Measurements from ENCODE around the gene PI16.

PI16 gene

GRCh38 chr6:36955136-36955535, 598 bp downstream of the PI16 start:
- Histone ChIP-seq H2AFZ (ENCODE audit: insufficient read depth, low read length, poor library complexity) (no peak overlapping the region), H3K27me3 (ENCODE audit: insufficient read depth, low read length) (no peaks in the 10 kb centered on the region), H2BK5ac (ENCODE audit: low read depth, low read length, poor library complexity) (no peak overlapping the region), H3K4me1 (ENCODE audit: control insufficient read depth in 1 of 2, insufficient read depth in 2 of 2, low read length in 2 of 2) (no peaks in the 10 kb centered on the region), H3K36me3 (ENCODE audit: control insufficient read depth in 1 of 2, insufficient read depth in 2 of 2, low read length in 2 of 2) (no peaks in the 10 kb centered on the region), H2AK5ac (ENCODE audit: low read length) (no peak overlapping the region), H3K23ac (ENCODE audit: low read length) (no peak overlapping the region), H3K9ac (ENCODE audit: low read length) (no peak overlapping the region), H3K14ac (ENCODE audit: low read length) (no peak overlapping the region), H4K8ac (ENCODE audit: low read depth, low read length) (no peak overlapping the region), H3K4ac (ENCODE audit: low read depth, low read length) (no peak overlapping the region), H3K9me3 (ENCODE audit: insufficient read depth, low read depth, low read length) (no peaks in the 10 kb centered on the region), H3K4me3 (ENCODE audit: low read depth, low read length) (no peak overlapping the region), H4K12ac (ENCODE audit: low read depth, low read length) (no peak overlapping the region), H3K79me1 (ENCODE audit: low read length) (no peaks in the 10 kb centered on the region), H4K91ac (ENCODE audit: low read depth, low read length) (no peak overlapping the region), H2BK12ac (ENCODE audit: low read length) (no peak overlapping the region), H2BK120ac (ENCODE audit: insufficient read depth, low read length, poor library complexity) (no peak overlapping the region), H3K4me2 (ENCODE audit: low read length) (no peak overlapping the region), H3K79me2 (ENCODE audit: control insufficient read depth, insufficient read depth, low read length, poor library complexity) (no peaks in the 10 kb centered on the region), H3K27ac (ENCODE audit: low read depth, low read length) (no peak overlapping the region), H3K18ac (ENCODE audit: low read length) (no peak overlapping the region)
- DNase-seq: no peak
- WGBS (ENCODE audit: extremely low coverage, insufficient coverage, insufficient read length): no CpG with 5 or more reads among the region's 6 CpGs

GRCh38 chr6:36955671-36956445, 1.3 kb downstream of the PI16 start:
- Histone ChIP-seq H3K27ac (ENCODE audit: low read depth, low read length) (no peak overlapping the region), H3K27me3 (ENCODE audit: insufficient read depth, low read length) (no peaks in the 10 kb centered on the region), H4K91ac (ENCODE audit: low read depth, low read length) (no peak overlapping the region), H3K79me2 (ENCODE audit: control insufficient read depth, insufficient read depth, low read length, poor library complexity) (no peaks in the 10 kb centered on the region), H3K36me3 (ENCODE audit: control insufficient read depth in 1 of 2, insufficient read depth in 2 of 2, low read length in 2 of 2) (no peaks in the 10 kb centered on the region), H2AK5ac (ENCODE audit: low read length) (no peak overlapping the region), H3K23ac (ENCODE audit: low read length) (no peak overlapping the region), H4K8ac (ENCODE audit: low read depth, low read length) (no peak overlapping the region), H3K18ac (ENCODE audit: low read length) (no peak overlapping the region), H3K4me1 (ENCODE audit: control insufficient read depth in 1 of 2, insufficient read depth in 2 of 2, low read length in 2 of 2) (peaks cover 2 to 3% of the 10 kb centered on the region in 2 experiments), H3K9me3 (ENCODE audit: insufficient read depth, low read depth, low read length) (no peaks in the 10 kb centered on the region), H3K4ac (ENCODE audit: low read depth, low read length) (no peak overlapping the region), H2BK12ac (ENCODE audit: low read length) (no peak overlapping the region), H3K4me3 (ENCODE audit: low read depth, low read length) (no peak overlapping the region), H3K4me2 (ENCODE audit: low read length) (no peak overlapping the region), H2BK5ac (ENCODE audit: low read depth, low read length, poor library complexity) (no peak overlapping the region), H3K14ac (ENCODE audit: low read length) (no peak overlapping the region), H3K9ac (ENCODE audit: low read length) (no peak overlapping the region), H2AFZ (ENCODE audit: insufficient read depth, low read length, poor library complexity) (no peak overlapping the region), H4K12ac (ENCODE audit: low read depth, low read length) (no peak overlapping the region), H2BK120ac (ENCODE audit: insufficient read depth, low read length, poor library complexity) (no peak overlapping the region), H3K79me1 (ENCODE audit: low read length) (no peaks in the 10 kb centered on the region)
- WGBS (ENCODE audit: extremely low coverage, insufficient coverage, insufficient read length): no CpG with 5 or more reads among the region's 9 CpGs
- no peak for DNase-seq

- Histone ChIP-seq H4K12ac (ENCODE audit: low read depth, low read length) (no peak overlapping the region), H3K9me3 (ENCODE audit: insufficient read depth, low read depth, low read length) (no peaks in the 10 kb centered on the region)
Observed at GRCh38 chr6:36956446-36956820, 1.9 kb downstream of the PI16 start.

GRCh38 chr6:36957773-36958271, 3.3 kb downstream of the PI16 start:
- H3K4me3 ChIP-seq (ENCODE audit: low read depth, low read length): no peak overlapping the region
- no peak overlapping the region for H2AK5ac ChIP-seq (ENCODE audit: low read length)
- no peaks in the 10 kb centered on the region for H3K36me3 ChIP-seq (ENCODE audit: control insufficient read depth in 1 of 2, insufficient read depth in 2 of 2, low read length in 2 of 2)
- no CpG with 5 or more reads among the region's 9 CpGs for WGBS (ENCODE audit: extremely low coverage, insufficient coverage, insufficient read length)
- H2AFZ ChIP-seq (ENCODE audit: insufficient read depth, low read length, poor library complexity): no peak overlapping the region
- no peak overlapping the region for H3K14ac ChIP-seq (ENCODE audit: low read length)
- H2BK12ac ChIP-seq (ENCODE audit: low read length): no peak overlapping the region
- no peaks in the 10 kb centered on the region for H3K79me2 ChIP-seq (ENCODE audit: control insufficient read depth, insufficient read depth, low read length, poor library complexity)
- H4K12ac ChIP-seq (ENCODE audit: low read depth, low read length): no peak overlapping the region
- no peak overlapping the region for H2BK120ac ChIP-seq (ENCODE audit: insufficient read depth, low read length, poor library complexity)
- H3K79me1 ChIP-seq (ENCODE audit: low read length): no peaks in the 10 kb centered on the region
- no peaks in the 10 kb centered on the region for H3K9me3 ChIP-seq (ENCODE audit: insufficient read depth, low read depth, low read length)
- H3K18ac ChIP-seq (ENCODE audit: low read length): no peak overlapping the region
- no peak overlapping the region for H4K8ac ChIP-seq (ENCODE audit: low read depth, low read length)
- H3K4me1 ChIP-seq (ENCODE audit: control insufficient read depth in 1 of 2, insufficient read depth in 2 of 2, low read length in 2 of 2): peaks cover 2 to 3% of the 10 kb centered on the region in 2 experiments
- H3K23ac ChIP-seq (ENCODE audit: low read length): no peak overlapping the region
- no peak for DNase-seq
- no peak overlapping the region for H4K91ac ChIP-seq (ENCODE audit: low read depth, low read length)
- H3K27me3 ChIP-seq (ENCODE audit: insufficient read depth, low read length): no peaks in the 10 kb centered on the region
- H3K4ac ChIP-seq (ENCODE audit: low read depth, low read length): no peak overlapping the region
- no peak overlapping the region for H2BK5ac ChIP-seq (ENCODE audit: low read depth, low read length, poor library complexity)
- H3K4me2 ChIP-seq (ENCODE audit: low read length): no peak overlapping the region
- no peak overlapping the region for H3K27ac ChIP-seq (ENCODE audit: low read depth, low read length)
- H3K9ac ChIP-seq (ENCODE audit: low read length): no peak overlapping the region

More at GRCh38 chr6:36956446-36956820, 1.9 kb downstream of the PI16 start:
- Histone ChIP-seq H3K36me3 (ENCODE audit: control insufficient read depth in 1 of 2, insufficient read depth in 2 of 2, low read length in 2 of 2) (no peaks in the 10 kb centered on the region), H3K23ac (ENCODE audit: low read length) (no peak overlapping the region), H2AK5ac (ENCODE audit: low read length) (no peak overlapping the region), H3K4ac (ENCODE audit: low read depth, low read length) (no peak overlapping the region), H3K14ac (ENCODE audit: low read length) (no peak overlapping the region), H3K27ac (ENCODE audit: low read depth, low read length) (no peak overlapping the region), H2BK120ac (ENCODE audit: insufficient read depth, low read length, poor library complexity) (no peak overlapping the region), H3K27me3 (ENCODE audit: insufficient read depth, low read length) (no peaks in the 10 kb centered on the region), H3K4me1 (ENCODE audit: control insufficient read depth in 1 of 2, insufficient read depth in 2 of 2, low read length in 2 of 2) (peaks cover 2 to 3% of the 10 kb centered on the region in 2 experiments), H3K79me1 (ENCODE audit: low read length) (no peaks in the 10 kb centered on the region), H2BK12ac (ENCODE audit: low read length) (no peak overlapping the region), H2BK5ac (ENCODE audit: low read depth, low read length, poor library complexity) (no peak overlapping the region), H3K4me2 (ENCODE audit: low read length) (no peak overlapping the region), H3K79me2 (ENCODE audit: control insufficient read depth, insufficient read depth, low read length, poor library complexity) (no peaks in the 10 kb centered on the region), H4K8ac (ENCODE audit: low read depth, low read length) (no peak overlapping the region), H3K9ac (ENCODE audit: low read length) (no peak overlapping the region), H3K18ac (ENCODE audit: low read length) (no peak overlapping the region), H2AFZ (ENCODE audit: insufficient read depth, low read length, poor library complexity) (no peak overlapping the region), H4K91ac (ENCODE audit: low read depth, low read length) (no peak overlapping the region), H3K4me3 (ENCODE audit: low read depth, low read length) (no peak overlapping the region)
- no peak for DNase-seq
